Measurements from ENCODE around the gene ARL13B.

GRCh38 chr3:94015025-94015424, 35.1 kb downstream of the ARL13B start:
- TF ChIP-seq CTCF (IDR thresholded peaks at IDR 0.05; ENCODE audit: low read length): no peak
- no peak for TF ChIP-seq EZH2 (optimal IDR thresholded peaks at IDR 0.05; ENCODE audit: low read depth, low read length)
- TF ChIP-seq EZH2phosphoT487 (IDR thresholded peaks at IDR 0.05; ENCODE audit: low read length): no peak
